WERI-Rb-1 (cell line): ENCODE data around the gene MME.

Source experiments
- DNase-seq: peaks from one replicate; pipeline ENCODE4 v3.0.0-alpha.2; 2020
- H3K27ac ChIP-seq: fragments of 250-450 bp; sonication (Bioruptor Pico); 2 replicates; pipeline ENCODE4 v1.5.1; 2020; ENCODE audit warnings: mild to moderate bottlenecking, moderate library complexity
- H3K27me3 ChIP-seq: fragments of 250-450 bp; sonication (Bioruptor Pico); 2 replicates; pipeline ENCODE4 v1.5.1; 2021; ENCODE audit warnings: mild to moderate bottlenecking, low read depth, moderate library complexity; ENCODE audit not compliant: insufficient read depth, severe bottlenecking
- H3K36me3 ChIP-seq: fragments of 250-450 bp; sonication (Bioruptor Pico); 2 replicates; pipeline ENCODE4 v1.5.1; 2020; ENCODE audit warnings: mild to moderate bottlenecking, moderate library complexity
- H3K4me3 ChIP-seq: 2 replicates; pipeline ENCODE4 v1.5.1; 2011; ENCODE audit warnings: low read depth, mild to moderate bottlenecking, control low read depth, low read length
- H3K9me3 ChIP-seq: fragments of 250-450 bp; sonication (Bioruptor Pico); 2 replicates; pipeline ENCODE4 v1.5.1; 2021; ENCODE audit warnings: mild to moderate bottlenecking, moderate library complexity; ENCODE audit not compliant: severe bottlenecking
- CTCF ChIP-seq: IDR thresholded peaks from 2 replicates; pipeline ENCODE4 v1.5.1; 2011; ENCODE audit warnings: low read depth, mild to moderate bottlenecking, control low read depth, inconsistent platforms, low read length

MME gene

GRCh38 chr3:155075200-155075599 lies 4.9 kb upstream of the MME start:
- Histone ChIP-seq H3K27ac (no peak overlapping the region), H3K27me3 (no peaks in the 10 kb centered on the region), H3K36me3 (no peaks in the 10 kb centered on the region), H3K9me3 (no peaks in the 10 kb centered on the region), H3K4me3 (no peak overlapping the region)
- DNase-seq = no peak
- no peak for TF ChIP-seq CTCF

- TF ChIP-seq CTCF = no peak
- DNase-seq = no peak
- Histone ChIP-seq H3K27me3 (no peaks in the 10 kb centered on the region), H3K9me3 (no peaks in the 10 kb centered on the region), H3K27ac (no peak overlapping the region), H3K4me3 (no peak overlapping the region), H3K36me3 (no peaks in the 10 kb centered on the region)
Observed at GRCh38 chr3:155076888-155077287, 3.2 kb upstream of the MME start.

GRCh38 chr3:155078711-155079467 lies 1.2 kb upstream of the MME start:
- H3K4me3 ChIP-seq = peak overlapping the region; percentile 58
- no peak for DNase-seq
- H3K27me3 ChIP-seq = no peaks in the 10 kb centered on the region
- H3K27ac ChIP-seq = no peak overlapping the region
- TF ChIP-seq CTCF = no peak
- no peaks in the 10 kb centered on the region for H3K9me3 ChIP-seq
- no peaks in the 10 kb centered on the region for H3K36me3 ChIP-seq

GRCh38 chr3:155079468-155079745 lies 712 bp upstream of the MME start:
- Histone ChIP-seq H3K27ac (no peak overlapping the region), H3K36me3 (no peaks in the 10 kb centered on the region), H3K4me3 (peak overlapping the region; percentile 58), H3K9me3 (no peaks in the 10 kb centered on the region), H3K27me3 (no peaks in the 10 kb centered on the region)
- no peak for TF ChIP-seq CTCF
- no peak for DNase-seq

GRCh38 chr3:155080692-155081091 lies 573 bp downstream of the MME start:
- no peak overlapping the region for H3K27ac ChIP-seq
- H3K4me3 ChIP-seq = peak overlapping the region; percentile 58; the same call in 1 of the 2 replicates
- H3K36me3 ChIP-seq = no peaks in the 10 kb centered on the region
- DNase-seq = no peak
- no peak for TF ChIP-seq CTCF
- H3K27me3 ChIP-seq = no peaks in the 10 kb centered on the region
- H3K9me3 ChIP-seq = no peaks in the 10 kb centered on the region

GRCh38 chr3:155083313-155083905 lies 3.3 kb downstream of the MME start:
- Histone ChIP-seq H3K9me3 (no peaks in the 10 kb centered on the region), H3K27me3 (no peaks in the 10 kb centered on the region), H3K36me3 (no peaks in the 10 kb centered on the region), H3K4me3 (no peak overlapping the region), H3K27ac (no peak overlapping the region)
- no peak for DNase-seq
- no peak for TF ChIP-seq CTCF
